ENCODE measurements around the gene SMIM44. TPM values are rescaled to one million over a fixed set of nuclear protein-coding genes. Genes with fewer than 3 reads are reported as not detected.

Gene SMIM44
- total and polyA plus RNA-seq, 9 of the 15 experiments (the other 6 are each of a cell fraction or from before 2014, with no cell fraction given) = not detected

DNA sequence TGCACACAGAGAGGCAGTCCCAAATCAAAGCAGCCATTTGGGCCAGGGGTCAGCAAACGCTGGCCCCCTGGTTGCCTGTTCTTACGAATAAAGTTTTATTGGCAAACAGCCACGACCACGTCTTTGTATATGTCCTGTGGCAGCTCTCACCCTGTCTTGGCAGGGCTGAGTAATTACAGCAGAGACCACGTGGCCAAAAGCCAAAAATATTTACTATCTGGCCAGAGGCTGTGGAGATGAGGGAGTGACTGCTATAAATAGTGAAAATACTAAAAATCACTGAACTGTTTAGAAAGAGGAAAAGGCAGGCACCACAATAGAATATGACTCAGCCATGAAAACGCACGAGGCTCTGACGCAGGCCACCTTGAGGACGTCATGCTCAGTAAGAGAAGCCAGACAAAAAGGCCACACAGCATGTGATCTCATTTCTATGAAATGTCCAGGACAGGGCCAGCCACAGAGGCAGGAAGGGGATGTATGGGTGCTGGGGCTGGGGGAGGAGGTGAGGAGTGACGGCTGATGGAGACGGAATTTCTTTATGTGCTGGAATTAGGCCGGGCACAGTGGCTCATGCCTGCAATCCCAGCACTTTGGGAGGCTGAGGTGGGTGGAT lies 32.3 kb downstream of the SMIM44 start (continued):
- TF ChIP-seq, protein P1, sequence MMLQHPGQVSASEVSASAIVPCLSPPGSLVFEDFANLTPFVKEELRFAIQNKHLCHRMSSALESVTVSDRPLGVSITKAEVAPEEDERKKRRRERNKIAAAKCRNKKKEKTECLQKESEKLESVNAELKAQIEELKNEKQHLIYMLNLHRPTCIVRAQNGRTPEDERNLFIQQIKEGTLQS (IDR thresholded peaks at IDR 0.05) = peak; percentile 88
- TF ChIP-seq, protein P1 (CRISPR knock-in tag; conservative IDR thresholded peaks at IDR 0.05) = peak; percentile 76; the same call in 1 of the 2 replicates
- TF ChIP-seq XRCC5 (IDR thresholded peaks at IDR 0.05; ENCODE audit: low read depth, low read length) = no peak
- peak; percentile 50; the same call in 1 of the 2 replicates for TF ChIP-seq LCOR (CRISPR knock-in tag; IDR thresholded peaks at IDR 0.05)
- no peak for TF ChIP-seq IRF2 (CRISPR knock-in tag; IDR thresholded peaks at IDR 0.05)
- TF ChIP-seq, protein P2, sequence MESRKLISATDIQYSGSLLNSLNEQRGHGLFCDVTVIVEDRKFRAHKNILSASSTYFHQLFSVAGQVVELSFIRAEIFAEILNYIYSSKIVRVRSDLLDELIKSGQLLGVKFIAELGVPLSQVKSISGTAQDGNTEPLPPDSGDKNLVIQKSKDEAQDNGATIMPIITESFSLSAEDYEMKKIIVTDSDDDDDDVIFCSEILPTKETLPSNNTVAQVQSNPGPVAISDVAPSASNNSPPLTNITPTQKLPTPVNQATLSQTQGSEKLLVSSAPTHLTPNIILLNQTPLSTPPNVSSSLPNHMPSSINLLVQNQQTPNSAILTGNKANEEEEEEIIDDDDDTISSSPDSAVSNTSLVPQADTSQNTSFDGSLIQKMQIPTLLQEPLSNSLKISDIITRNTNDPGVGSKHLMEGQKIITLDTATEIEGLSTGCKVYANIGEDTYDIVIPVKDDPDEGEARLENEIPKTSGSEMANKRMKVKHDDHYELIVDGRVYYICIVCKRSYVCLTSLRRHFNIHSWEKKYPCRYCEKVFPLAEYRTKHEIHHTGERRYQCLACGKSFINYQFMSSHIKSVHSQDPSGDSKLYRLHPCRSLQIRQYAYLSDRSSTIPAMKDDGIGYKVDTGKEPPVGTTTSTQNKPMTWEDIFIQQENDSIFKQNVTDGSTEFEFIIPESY (CRISPR knock-in tag; IDR thresholded peaks at IDR 0.05) = 0 out of 2 replicates have a peak, but pooled peaks have one; percentile 18
- 0 out of 2 replicates have a peak, but pooled peaks have one; percentile 8 for TF ChIP-seq KHSRP (IDR thresholded peaks at IDR 0.05)
- TF ChIP-seq NR2C2 (CRISPR knock-in tag; IDR thresholded peaks at IDR 0.05) = no peak
- TF ChIP-seq NR2C2 (tag; IDR thresholded peaks at IDR 0.05) = peak; percentile 67; the same call in 1 of the 2 replicates
- no peak for TF ChIP-seq ATF1 (CRISPR knock-in tag; IDR thresholded peaks at IDR 0.05)
- peak; percentile 81 for TF ChIP-seq ATF1 (tag; IDR thresholded peaks at IDR 0.05)
- TF ChIP-seq, protein P3, sequence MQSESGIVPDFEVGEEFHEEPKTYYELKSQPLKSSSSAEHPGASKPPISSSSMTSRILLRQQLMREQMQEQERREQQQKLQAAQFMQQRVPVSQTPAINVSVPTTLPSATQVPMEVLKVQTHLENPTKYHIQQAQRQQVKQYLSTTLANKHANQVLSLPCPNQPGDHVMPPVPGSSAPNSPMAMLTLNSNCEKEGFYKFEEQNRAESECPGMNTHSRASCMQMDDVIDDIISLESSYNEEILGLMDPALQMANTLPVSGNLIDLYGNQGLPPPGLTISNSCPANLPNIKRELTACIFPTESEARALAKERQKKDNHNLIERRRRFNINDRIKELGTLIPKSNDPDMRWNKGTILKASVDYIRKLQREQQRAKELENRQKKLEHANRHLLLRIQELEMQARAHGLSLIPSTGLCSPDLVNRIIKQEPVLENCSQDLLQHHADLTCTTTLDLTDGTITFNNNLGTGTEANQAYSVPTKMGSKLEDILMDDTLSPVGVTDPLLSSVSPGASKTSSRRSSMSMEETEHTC (IDR thresholded peaks at IDR 0.05) = 0 out of 2 replicates have a peak, but pooled peaks have one; percentile 41
- TF ChIP-seq JUND (IDR thresholded peaks at IDR 0.05; ENCODE audit: borderline replicate concordance, low read depth, low read length) = peak; percentile 66; the same call in 1 of the 2 replicates
- no peak; the same call in 2 of the 3 replicates for TF ChIP-seq JUND (tag; IDR thresholded peaks at IDR 0.05; ENCODE audit: borderline replicate concordance, low read depth, low read length)
- TF ChIP-seq ZNF77 (CRISPR knock-in tag; IDR thresholded peaks at IDR 0.05) = no peak
- TF ChIP-seq MEIS2 (IDR thresholded peaks at IDR 0.05; ENCODE audit: partially characterized antibody) = peak; percentile 72
- TF ChIP-seq, protein P4, sequence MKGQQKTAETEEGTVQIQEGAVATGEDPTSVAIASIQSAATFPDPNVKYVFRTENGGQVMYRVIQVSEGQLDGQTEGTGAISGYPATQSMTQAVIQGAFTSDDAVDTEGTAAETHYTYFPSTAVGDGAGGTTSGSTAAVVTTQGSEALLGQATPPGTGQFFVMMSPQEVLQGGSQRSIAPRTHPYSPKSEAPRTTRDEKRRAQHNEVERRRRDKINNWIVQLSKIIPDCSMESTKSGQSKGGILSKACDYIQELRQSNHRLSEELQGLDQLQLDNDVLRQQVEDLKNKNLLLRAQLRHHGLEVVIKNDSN (CRISPR knock-in tag; IDR thresholded peaks at IDR 0.05) = peak; percentile 78
- TF ChIP-seq, protein P5, sequence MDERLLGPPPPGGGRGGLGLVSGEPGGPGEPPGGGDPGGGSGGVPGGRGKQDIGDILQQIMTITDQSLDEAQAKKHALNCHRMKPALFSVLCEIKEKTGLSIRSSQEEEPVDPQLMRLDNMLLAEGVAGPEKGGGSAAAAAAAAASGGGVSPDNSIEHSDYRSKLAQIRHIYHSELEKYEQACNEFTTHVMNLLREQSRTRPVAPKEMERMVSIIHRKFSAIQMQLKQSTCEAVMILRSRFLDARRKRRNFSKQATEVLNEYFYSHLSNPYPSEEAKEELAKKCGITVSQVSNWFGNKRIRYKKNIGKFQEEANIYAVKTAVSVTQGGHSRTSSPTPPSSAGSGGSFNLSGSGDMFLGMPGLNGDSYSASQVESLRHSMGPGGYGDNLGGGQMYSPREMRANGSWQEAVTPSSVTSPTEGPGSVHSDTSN (CRISPR knock-in tag; IDR thresholded peaks at IDR 0.05; ENCODE audit: low read depth) = no peak
- TF ChIP-seq, protein P5 (tag; conservative IDR thresholded peaks at IDR 0.05; ENCODE audit: low read depth) = peak; percentile 74
- TF ChIP-seq SMARCA4 (IDR thresholded peaks at IDR 0.05) = 0 out of 2 replicates have a peak, but pooled peaks have one; percentile 11
- TF ChIP-seq KDM1A (IDR thresholded peaks at IDR 0.05) = peak in 1 of 2 experiments; percentile 9; a peak in 1 of 4 replicates
- TF ChIP-seq, protein P6, sequence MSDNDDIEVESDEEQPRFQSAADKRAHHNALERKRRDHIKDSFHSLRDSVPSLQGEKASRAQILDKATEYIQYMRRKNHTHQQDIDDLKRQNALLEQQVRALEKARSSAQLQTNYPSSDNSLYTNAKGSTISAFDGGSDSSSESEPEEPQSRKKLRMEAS (CRISPR knock-in tag; IDR thresholded peaks at IDR 0.05) = peak; percentile 72

Measured in K562 (cell line).